Esophagus muscularis mucosa (tissue), 4 donors: ENCODE measurements around the gene ZNF239. TPM values are rescaled to one million over a fixed set of nuclear protein-coding genes. Genes with fewer than 3 reads are reported as not detected.
"Not testable (repeated sequence)": the region's sequence is repeated elsewhere in the genome, so short reads cannot be mapped to it uniquely, and the experiment has no call there.

ENCODE experiments used
- DNase-seq: peaks from one replicate; pipeline ENCODE4 v3.0.0-alpha.2; 2017; ENCODE audit errors: extremely low spot score
- H3K27ac ChIP-seq, 4 donors: fragments of 200-600 bp; sonication (generic); replicated peaks in 1 of 4; 1 replicate in 3 of 4; 2 replicates in 1 of 4; pipeline ENCODE4 v1.5.1; 2016 to 2019; ENCODE audit warnings: mild to moderate bottlenecking in 1 of 4
- H3K27me3 ChIP-seq, 4 donors: fragments of 200-600 bp; sonication (generic); one replicate each; pipeline versions ENCODE4 v1.5.1 to v1.6.0; 2016 to 2019
- H3K36me3 ChIP-seq, 4 donors: fragments of 200-600 bp; sonication (generic); one replicate each; pipeline ENCODE4 v1.5.1; 2016 to 2019
- H3K4me1 ChIP-seq, 4 donors: fragments of 200-600 bp; sonication (generic); one replicate each; pipeline ENCODE4 v1.5.1; 2016 to 2019
- H3K4me3 ChIP-seq, 4 donors: fragments of 200-600 bp; sonication (generic); 1 replicate in 2 of 4; 2 replicates in 2 of 4; pipeline ENCODE4 v1.5.1; 2016 to 2019; ENCODE audit warnings: mild to moderate bottlenecking in 4 of 4, moderate library complexity in 1 of 4
- H3K9me3 ChIP-seq, 4 donors: fragments of 200-600 bp; sonication (generic); 1 replicate in 3 of 4; 2 replicates in 1 of 4; pipeline ENCODE4 v1.5.1; 2016 to 2019
- EP300 ChIP-seq: sonication (generic); formaldehyde crosslinking; IDR thresholded peaks from one replicate; pipeline ENCODE4 v1.6.1; 2017; ENCODE audit warnings: antibody characterized with exemption
- POLR2A ChIP-seq: fragments of 450-650 bp; IDR thresholded peaks from one replicate; pipeline ENCODE4 v1.6.1; 2017; ENCODE audit warnings: antibody characterized with exemption, moderate library complexity, mild to moderate bottlenecking, low read depth
- POLR2AphosphoS5 ChIP-seq, 2 donors: sonication (generic); formaldehyde crosslinking; IDR thresholded peaks; one replicate each; pipeline ENCODE4 v1.6.1; 2017; ENCODE audit warnings: antibody characterized with exemption in 2 of 2
- WGBS: methylation state at CpG from one replicate; pipeline ENCODE4 v1.1.5; 2018; 5-methylcytosine and 5-hydroxymethylcytosine counted together
- intact Hi-C: fragments of 100-400 bp; cut with DNase I; formaldehyde crosslinking; loops from one replicate; pipeline ENCODE4 v1.15.1; 2023
- total RNA-seq, 4 donors: library from RNA; depleted of rRNA; stranded (reverse); fragments of >200 nt; gene quantifications; one replicate each; pipeline versions ENCODE4 v1.1.0 to v1.2.1, GENCODE V29; 2016
- TF ChIP-seq, protein P1 (sequence below), 3 experiments: fragments of 200-600 bp in 2 of 3; fragments of 450-650 bp in 1 of 3; sonication (generic) in 2 of 3; IDR thresholded peaks; one replicate each; pipeline ENCODE4 v1.5.1; 2017 to 2019; ENCODE audit warnings: antibody characterized with exemption in 3 of 3, mild to moderate bottlenecking in 2 of 3, moderate library complexity in 1 of 3

ZNF239 gene
- total RNA-seq, 4 donors from 2014 or later = 2.9 to 5.6 (median 5.2) TPM

DNA sequence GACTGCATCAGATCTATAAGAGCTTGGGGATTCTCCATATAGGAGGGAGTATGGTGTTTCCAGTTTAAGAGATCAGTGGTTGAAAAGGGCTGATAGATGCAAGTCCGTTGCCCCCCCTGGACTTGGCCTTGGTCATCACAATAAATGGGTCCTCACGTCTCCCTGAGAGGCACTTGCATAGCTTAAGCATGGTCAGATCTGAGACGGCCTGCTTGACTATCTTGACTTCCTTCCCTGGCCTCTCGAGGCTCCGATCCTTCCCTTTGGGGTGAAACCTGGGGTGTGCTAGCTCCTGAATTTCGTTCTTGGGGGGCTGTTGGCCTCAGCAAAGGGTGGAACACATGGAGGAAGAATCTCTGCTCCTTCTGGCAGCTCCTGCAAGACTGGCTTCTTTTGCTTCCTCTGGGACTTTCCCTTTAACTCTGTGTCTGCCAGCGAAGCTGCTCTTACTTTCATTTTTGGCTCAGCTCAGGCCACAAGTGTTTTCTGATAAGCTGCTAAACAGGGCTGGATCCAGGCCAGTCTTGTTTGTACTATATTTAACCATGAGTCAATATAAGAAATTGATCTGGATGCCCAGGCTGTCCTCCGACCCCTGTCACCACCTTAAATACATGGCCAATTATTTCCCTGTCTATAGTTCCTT is 20.7 kb upstream of the ZNF239 start:
- intact Hi-C loops = no loop called here
- Histone ChIP-seq H3K36me3 (no peaks in the 10 kb centered on the region), H3K4me3 (peak overlapping the region; percentile 16 to 44 (median 25)), H3K9me3 (peaks cover 0 to 6% (median 0%) of the 10 kb centered on the region in 4 donors), H3K4me1 (peaks cover 0 to 10% (median 9%) of the 10 kb centered on the region in 4 donors), H3K27ac (no peak overlapping the region), H3K27me3 (no peaks in the 10 kb centered on the region)
- 57% methylated on average over 8 of the region's 8 CpGs for WGBS
- DNase-seq = peak; percentile 89
- TF ChIP-seq POLR2A (no peak), POLR2AphosphoS5 (IDR thresholded peaks at IDR 0.05) (no peak), EP300 (no peak)
- TF ChIP-seq, protein P1, sequence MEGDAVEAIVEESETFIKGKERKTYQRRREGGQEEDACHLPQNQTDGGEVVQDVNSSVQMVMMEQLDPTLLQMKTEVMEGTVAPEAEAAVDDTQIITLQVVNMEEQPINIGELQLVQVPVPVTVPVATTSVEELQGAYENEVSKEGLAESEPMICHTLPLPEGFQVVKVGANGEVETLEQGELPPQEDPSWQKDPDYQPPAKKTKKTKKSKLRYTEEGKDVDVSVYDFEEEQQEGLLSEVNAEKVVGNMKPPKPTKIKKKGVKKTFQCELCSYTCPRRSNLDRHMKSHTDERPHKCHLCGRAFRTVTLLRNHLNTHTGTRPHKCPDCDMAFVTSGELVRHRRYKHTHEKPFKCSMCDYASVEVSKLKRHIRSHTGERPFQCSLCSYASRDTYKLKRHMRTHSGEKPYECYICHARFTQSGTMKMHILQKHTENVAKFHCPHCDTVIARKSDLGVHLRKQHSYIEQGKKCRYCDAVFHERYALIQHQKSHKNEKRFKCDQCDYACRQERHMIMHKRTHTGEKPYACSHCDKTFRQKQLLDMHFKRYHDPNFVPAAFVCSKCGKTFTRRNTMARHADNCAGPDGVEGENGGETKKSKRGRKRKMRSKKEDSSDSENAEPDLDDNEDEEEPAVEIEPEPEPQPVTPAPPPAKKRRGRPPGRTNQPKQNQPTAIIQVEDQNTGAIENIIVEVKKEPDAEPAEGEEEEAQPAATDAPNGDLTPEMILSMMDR (IDR thresholded peaks at IDR 0.05) = no peak

- no peaks in the 10 kb centered on the region for H3K27me3 ChIP-seq
- H3K4me1 ChIP-seq = peaks cover 0 to 10% (median 9%) of the 10 kb centered on the region in 4 donors
- DNase-seq = peak; percentile 14
- 95% methylated on average over 5 of the region's 5 CpGs for WGBS
- TF ChIP-seq EP300 (no peak), POLR2A (no peak), POLR2AphosphoS5 (IDR thresholded peaks at IDR 0.05) (no peak)
- TF ChIP-seq, protein P1 (IDR thresholded peaks at IDR 0.05) = no peak
- intact Hi-C loops = no loop called here
- no peak overlapping the region for H3K4me3 ChIP-seq
- no peak overlapping the region for H3K27ac ChIP-seq
- no peaks in the 10 kb centered on the region for H3K36me3 ChIP-seq
- H3K9me3 ChIP-seq = peaks cover 0 to 6% (median 0%) of the 10 kb centered on the region in 4 donors
These were observed 17.0 kb upstream of the ZNF239 start for GRCh38 chr10:43591303-43591904.

- H3K36me3 ChIP-seq, intact Hi-C loops, H3K4me3 ChIP-seq, H3K27ac ChIP-seq, H3K27me3 ChIP-seq, H3K9me3 ChIP-seq, H3K4me1 ChIP-seq: not testable (repeated sequence)
- DNase-seq = peak; percentile 74
- 74% methylated on average over 3 of the region's 3 CpGs for WGBS
These were observed 12.3 kb upstream of the ZNF239 start for GRCh38 chr10:43586730-43587115.

DNA sequence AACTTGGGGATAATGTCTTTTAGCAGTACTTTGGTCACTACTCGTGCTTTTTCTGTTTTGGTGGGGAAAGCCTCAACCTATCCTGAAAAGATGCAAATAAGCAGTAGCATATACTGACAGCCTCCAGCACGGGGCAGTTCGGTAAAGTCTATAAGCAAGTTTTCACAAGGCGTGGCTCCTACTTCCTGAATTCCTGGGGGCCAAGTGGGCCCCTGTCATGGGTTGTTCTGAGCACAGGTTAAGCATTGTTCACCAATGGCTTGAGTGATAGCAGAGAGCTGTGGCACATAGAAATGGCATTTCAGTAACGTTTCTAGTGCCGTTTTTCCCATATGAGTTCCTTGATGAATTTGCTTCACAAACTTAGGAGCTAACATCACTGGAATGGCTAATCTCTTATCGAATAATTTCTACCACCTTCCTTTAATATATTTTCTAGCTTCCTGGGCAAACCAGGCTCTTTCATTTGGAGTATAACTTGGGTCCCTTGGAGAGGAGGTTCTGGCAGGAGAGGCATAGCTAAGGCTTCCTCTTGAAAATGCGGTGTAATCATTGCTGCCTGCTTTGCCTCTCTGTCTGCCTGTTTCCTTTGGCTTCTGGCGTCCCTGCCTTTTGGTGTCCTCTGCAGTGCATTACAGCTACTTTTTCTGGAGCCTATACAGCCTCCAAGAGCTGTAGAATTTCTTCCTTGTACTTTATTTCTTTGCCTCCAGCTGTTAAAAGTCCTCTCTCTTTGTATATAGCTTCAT is 11.7 kb upstream of the ZNF239 start:
- peaks cover 0 to 3% (median 0%) of the 10 kb centered on the region in 4 donors for H3K9me3 ChIP-seq
- WGBS = 77% methylated on average over 9 of the region's 9 CpGs

DNA sequence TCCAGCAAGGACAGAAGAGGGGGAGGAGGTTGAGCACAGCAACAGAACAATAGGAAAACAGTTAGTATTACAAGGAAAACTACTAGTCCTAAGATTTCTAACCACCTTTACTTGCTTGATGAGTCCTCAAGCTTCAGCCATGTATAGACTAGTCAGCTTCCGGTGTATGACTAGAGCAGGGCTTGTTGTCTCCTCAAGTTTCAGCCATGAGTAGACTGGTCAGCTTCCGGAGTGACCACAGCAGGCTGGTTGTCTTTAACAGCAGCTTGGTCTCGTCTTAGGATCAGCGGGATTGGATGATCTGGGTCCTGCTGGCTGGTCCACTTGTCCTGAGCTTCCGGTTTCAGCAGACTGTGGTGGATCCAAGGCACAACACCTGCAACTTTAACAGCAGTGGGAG is 10.6 kb upstream of the ZNF239 start:
- Histone ChIP-seq H3K9me3 (no peaks in the 10 kb centered on the region), H3K27ac (no peak overlapping the region), H3K4me3 (no peak overlapping the region), H3K4me1 (no peaks in the 10 kb centered on the region), H3K36me3 (no peaks in the 10 kb centered on the region), H3K27me3 (peaks cover 0 to 2% (median 0%) of the 10 kb centered on the region in 4 donors)
- DNase-seq = peak; percentile 24
- TF ChIP-seq POLR2AphosphoS5 (IDR thresholded peaks at IDR 0.05) = no peak
- WGBS = 89% methylated on average over 2 of the region's 5 CpGs
- intact Hi-C loops = no loop called here

More for the DNA sequence above, 11.7 kb upstream of the ZNF239 start:
- intact Hi-C loops = no loop called here
- Histone ChIP-seq H3K4me3 (no peak overlapping the region), H3K36me3 (no peaks in the 10 kb centered on the region), H3K27me3 (peaks cover 0 to 2% (median 0%) of the 10 kb centered on the region in 4 donors), H3K4me1 (no peaks in the 10 kb centered on the region), H3K27ac (no peak overlapping the region)
- TF ChIP-seq EP300 (no peak), POLR2A (no peak), POLR2AphosphoS5 (IDR thresholded peaks at IDR 0.05) (no peak)
- TF ChIP-seq, protein P1 (IDR thresholded peaks at IDR 0.05) = no peak
- DNase-seq = peak; percentile 37
